ENCODE data around the gene HTRA3. TPM values are rescaled to one million over a fixed set of nuclear protein-coding genes. Genes with fewer than 3 reads are reported as not detected.

HTRA3 gene
- total RNA-seq, 4 donors from 2014 or later = 1.8 to 13.0 (median 6.6) TPM

GRCh38 chr4:8304827-8305695 is 35.5 kb downstream of the HTRA3 start:
- intact Hi-C loops (cut with DNase I) = no loop called here
- DNase-seq = no peak
- 87 to 88% methylated on average over 7 to 14 of the region's 14 CpGs for WGBS, 2 donors

DNA sequence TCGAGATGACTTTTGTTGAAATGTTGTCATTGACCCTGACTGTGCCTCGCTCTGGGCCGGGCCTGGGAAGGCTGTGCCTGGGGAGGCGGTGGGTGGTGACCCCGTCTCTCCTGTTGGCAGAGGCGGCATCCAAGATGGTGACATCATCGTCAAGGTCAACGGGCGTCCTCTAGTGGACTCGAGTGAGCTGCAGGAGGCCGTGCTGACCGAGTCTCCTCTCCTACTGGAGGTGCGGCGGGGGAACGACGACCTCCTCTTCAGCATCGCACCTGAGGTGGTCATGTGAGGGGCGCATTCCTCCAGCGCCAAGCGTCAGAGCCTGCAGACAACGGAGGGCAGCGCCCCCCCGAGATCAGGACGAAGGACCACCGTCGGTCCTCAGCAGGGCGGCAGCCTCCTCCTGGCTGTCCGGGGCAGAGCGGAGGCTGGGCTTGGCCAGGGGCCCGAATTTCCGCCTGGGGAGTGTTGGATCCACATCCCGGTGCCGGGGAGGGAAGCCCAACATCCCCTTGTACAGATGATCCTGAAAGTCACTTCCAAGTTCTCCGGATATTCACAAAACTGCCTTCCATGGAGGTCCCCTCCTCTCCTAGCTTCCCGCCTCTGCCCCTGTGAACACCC is 36.4 kb downstream of the HTRA3 start:
- DNase-seq = no peak
- 70 to 76% methylated on average over 5 to 7 of the region's 35 CpGs for WGBS, 2 donors
- H3K27ac ChIP-seq = peak overlapping the region in 1 of 4 donors; percentile 4

More at GRCh38 chr4:8304827-8305695, 35.5 kb downstream of the HTRA3 start:
- Histone ChIP-seq H3K9me3 (no peaks in the 10 kb centered on the region), H3K36me3 (no peaks in the 10 kb centered on the region), H3K27ac (no peak overlapping the region), H3K27me3 (peaks cover 0 to 11% (median 0%) of the 10 kb centered on the region in 4 donors), H3K4me1 (peaks cover 0 to 19% (median 6%) of the 10 kb centered on the region in 3 donors), H3K4me3 (no peak overlapping the region)
- no peak for TF ChIP-seq POLR2A (IDR thresholded peaks at IDR 0.05)
- TF ChIP-seq, protein P1, sequence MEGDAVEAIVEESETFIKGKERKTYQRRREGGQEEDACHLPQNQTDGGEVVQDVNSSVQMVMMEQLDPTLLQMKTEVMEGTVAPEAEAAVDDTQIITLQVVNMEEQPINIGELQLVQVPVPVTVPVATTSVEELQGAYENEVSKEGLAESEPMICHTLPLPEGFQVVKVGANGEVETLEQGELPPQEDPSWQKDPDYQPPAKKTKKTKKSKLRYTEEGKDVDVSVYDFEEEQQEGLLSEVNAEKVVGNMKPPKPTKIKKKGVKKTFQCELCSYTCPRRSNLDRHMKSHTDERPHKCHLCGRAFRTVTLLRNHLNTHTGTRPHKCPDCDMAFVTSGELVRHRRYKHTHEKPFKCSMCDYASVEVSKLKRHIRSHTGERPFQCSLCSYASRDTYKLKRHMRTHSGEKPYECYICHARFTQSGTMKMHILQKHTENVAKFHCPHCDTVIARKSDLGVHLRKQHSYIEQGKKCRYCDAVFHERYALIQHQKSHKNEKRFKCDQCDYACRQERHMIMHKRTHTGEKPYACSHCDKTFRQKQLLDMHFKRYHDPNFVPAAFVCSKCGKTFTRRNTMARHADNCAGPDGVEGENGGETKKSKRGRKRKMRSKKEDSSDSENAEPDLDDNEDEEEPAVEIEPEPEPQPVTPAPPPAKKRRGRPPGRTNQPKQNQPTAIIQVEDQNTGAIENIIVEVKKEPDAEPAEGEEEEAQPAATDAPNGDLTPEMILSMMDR (IDR thresholded peaks at IDR 0.05) = no peak

GRCh38 chr4:8306511-8307021 is 37.0 kb downstream of the HTRA3 start:
- DNase-seq = no peak
- H3K36me3 ChIP-seq = no peaks in the 10 kb centered on the region
- H3K4me3 ChIP-seq = no peak overlapping the region
- no peak for TF ChIP-seq POLR2A (IDR thresholded peaks at IDR 0.05)
- TF ChIP-seq, protein P1 (IDR thresholded peaks at IDR 0.05) = no peak
- H3K4me1 ChIP-seq = peaks cover 0 to 19% (median 6%) of the 10 kb centered on the region in 3 donors
- H3K9me3 ChIP-seq = no peaks in the 10 kb centered on the region
- WGBS, 2 donors = 47 to 57% methylated on average over 1 to 6 of the region's 16 CpGs
- H3K27me3 ChIP-seq = peaks cover 0 to 11% (median 0%) of the 10 kb centered on the region in 4 donors
- intact Hi-C loops (cut with DNase I) = no loop called here
- peak overlapping the region in 1 of 4 donors; percentile 4 for H3K27ac ChIP-seq

More for the DNA sequence above, 36.4 kb downstream of the HTRA3 start:
- no peaks in the 10 kb centered on the region for H3K36me3 ChIP-seq
- no peaks in the 10 kb centered on the region for H3K9me3 ChIP-seq
- intact Hi-C loops (cut with DNase I) = no loop called here
- no peak overlapping the region for H3K4me3 ChIP-seq
- H3K4me1 ChIP-seq = peaks cover 0 to 19% (median 6%) of the 10 kb centered on the region in 3 donors
- peaks cover 0 to 11% (median 0%) of the 10 kb centered on the region in 4 donors for H3K27me3 ChIP-seq
- no peak for TF ChIP-seq POLR2A (IDR thresholded peaks at IDR 0.05)

DNA sequence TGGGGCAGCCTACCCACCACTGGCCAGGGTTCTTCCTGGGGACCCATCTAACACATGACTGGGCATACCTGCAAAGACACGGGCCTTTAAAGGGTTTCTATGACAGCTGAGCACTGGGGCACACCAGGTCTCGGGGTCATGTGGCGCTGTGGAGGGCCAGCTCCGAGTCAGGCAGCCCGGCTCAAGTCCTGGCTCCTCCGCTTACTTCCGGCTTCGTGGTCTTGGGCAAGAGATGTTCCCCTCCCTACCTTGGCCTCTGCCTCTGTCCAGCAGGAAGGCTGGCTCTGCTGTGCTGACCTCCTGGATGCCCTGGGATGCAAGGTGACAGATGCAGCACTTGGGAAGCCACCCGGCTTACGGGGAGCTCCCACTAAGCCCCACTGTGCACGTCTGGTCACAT is 37.6 kb downstream of the HTRA3 start:
- H3K27me3 ChIP-seq = peaks cover 0 to 11% (median 0%) of the 10 kb centered on the region in 4 donors
- no peak overlapping the region for H3K4me3 ChIP-seq
- H3K36me3 ChIP-seq = no peaks in the 10 kb centered on the region
- H3K4me1 ChIP-seq = peaks cover 0 to 19% (median 6%) of the 10 kb centered on the region in 3 donors
- intact Hi-C loops (cut with DNase I) = no loop called here
- TF ChIP-seq POLR2A (IDR thresholded peaks at IDR 0.05) = no peak
- TF ChIP-seq, protein P1 (IDR thresholded peaks at IDR 0.05) = no peak
- DNase-seq = no peak
- H3K9me3 ChIP-seq = no peaks in the 10 kb centered on the region
- WGBS, 2 donors = 88 to 89% methylated on average over 5 to 8 of the region's 11 CpGs
- H3K27ac ChIP-seq = no peak overlapping the region

DNA sequence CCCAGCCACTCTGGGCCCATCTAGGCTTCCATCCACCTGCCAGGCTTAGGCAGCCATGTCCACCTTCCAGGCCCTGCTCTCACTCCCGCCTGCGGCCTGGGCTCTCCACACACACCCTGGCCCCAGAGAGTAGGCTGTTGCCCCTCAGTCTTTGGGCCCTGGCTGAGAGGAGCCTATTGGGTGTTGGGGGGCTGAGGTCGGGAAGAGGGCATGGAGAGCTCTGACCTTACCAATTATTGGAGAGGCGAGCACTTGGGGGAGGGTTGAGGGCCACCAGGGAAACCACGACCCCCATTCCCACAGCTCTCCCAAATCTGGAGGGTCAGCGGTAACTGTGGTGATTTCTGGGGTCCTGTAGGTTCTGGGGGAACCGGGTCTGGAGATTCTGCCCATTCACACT is 38.2 kb downstream of the HTRA3 start:
- no peak for TF ChIP-seq POLR2A (IDR thresholded peaks at IDR 0.05)
- TF ChIP-seq, protein P1 (IDR thresholded peaks at IDR 0.05) = no peak
- intact Hi-C loops (cut with DNase I) = no loop called here
- 60% methylated on average over 1 of the region's 7 CpGs; no CpG with 5 or more reads in 1 of the 2 donors for WGBS, 2 donors
- Histone ChIP-seq H3K4me3 (no peak overlapping the region), H3K4me1 (peaks cover 0 to 19% (median 6%) of the 10 kb centered on the region in 3 donors), H3K36me3 (no peaks in the 10 kb centered on the region), H3K27me3 (peaks cover 0 to 11% (median 0%) of the 10 kb centered on the region in 4 donors), H3K27ac (no peak overlapping the region), H3K9me3 (no peaks in the 10 kb centered on the region)
- DNase-seq = no peak

All from esophagus squamous epithelium (tissue), 5 donors.